Activated CD4-positive, CD25-positive, alpha-beta regulatory T cell (primary cell): ENCODE data around the gene ADAP1.

Source experiments
- DNase-seq, 4 experiments: peaks; one replicate each; lab custom pipeline; 2025; lab: John Stamatoyannopoulos, UW

ADAP1 gene

DNA sequence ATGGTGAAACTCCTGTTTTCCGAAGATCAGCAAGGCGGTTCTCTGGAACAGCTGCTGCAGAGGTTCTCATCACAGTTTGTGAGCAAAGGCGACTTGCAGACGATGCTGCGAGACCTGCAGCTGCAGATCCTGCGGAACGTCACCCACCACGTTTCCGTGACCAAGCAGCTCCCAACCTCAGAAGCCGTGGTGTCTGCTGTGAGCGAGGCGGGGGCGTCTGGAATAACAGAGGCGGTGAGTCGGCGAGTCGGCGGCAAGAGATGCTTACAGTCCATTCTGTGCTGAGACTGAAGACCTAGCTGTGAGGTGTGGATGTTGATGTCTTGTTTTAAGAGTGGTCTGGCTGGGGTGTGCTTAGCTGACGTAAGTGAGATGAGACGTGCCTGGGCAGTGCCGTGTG lies 94.3 kb downstream of the ADAP1 start:
- no peak for DNase-seq

DNA sequence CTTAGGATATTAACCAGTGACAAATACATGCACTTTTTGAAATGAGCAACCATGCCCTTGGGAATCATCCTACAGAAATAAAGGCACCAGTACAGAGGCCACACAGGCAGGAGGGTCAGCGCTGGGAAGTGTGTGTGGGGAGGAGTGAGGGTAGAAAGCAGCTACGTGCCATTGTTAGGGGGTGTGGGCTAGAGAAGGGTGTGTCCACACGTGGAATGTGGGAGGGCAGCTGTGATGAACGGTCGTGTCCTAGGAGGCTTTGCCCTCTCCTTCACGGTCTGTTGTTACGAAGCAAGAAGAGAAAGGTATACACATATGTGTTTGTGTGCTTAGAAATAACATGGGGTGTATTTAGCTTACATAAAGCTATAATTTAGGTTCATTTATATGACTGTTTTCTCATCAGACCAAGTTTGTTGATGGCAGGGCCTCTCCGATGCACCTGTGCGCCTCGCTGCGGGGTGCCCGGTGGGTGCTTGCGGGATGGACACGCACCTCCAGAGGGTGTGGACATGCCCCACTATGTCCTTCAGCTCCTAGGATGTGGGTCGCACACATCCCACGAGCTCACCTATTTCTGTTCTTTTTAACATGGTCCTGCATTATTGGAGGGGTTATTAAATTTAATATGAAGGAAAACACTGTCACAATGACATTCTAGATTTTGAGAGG lies 95.0 kb downstream of the ADAP1 start:
- no peak for DNase-seq

DNA sequence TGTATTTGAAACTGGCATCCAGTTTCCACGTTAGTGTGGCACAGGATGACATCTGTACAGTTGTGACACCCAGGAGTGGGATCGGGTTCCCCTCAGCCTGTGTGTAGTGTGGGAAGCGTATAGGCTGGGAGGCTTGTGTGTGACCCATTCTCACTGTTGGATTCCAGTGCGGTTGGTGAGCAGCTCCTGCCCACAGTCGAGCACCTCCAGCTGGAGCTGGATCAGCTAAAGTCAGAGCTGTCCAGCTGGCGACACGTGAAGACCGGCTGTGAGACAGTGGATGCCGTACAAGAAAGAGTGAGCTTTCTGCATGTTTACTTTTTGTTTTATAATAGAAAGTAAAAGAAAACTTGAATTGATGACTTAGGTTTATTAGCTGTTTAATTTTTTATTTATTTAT lies 96.8 kb downstream of the ADAP1 start:
- no peak for DNase-seq

DNA sequence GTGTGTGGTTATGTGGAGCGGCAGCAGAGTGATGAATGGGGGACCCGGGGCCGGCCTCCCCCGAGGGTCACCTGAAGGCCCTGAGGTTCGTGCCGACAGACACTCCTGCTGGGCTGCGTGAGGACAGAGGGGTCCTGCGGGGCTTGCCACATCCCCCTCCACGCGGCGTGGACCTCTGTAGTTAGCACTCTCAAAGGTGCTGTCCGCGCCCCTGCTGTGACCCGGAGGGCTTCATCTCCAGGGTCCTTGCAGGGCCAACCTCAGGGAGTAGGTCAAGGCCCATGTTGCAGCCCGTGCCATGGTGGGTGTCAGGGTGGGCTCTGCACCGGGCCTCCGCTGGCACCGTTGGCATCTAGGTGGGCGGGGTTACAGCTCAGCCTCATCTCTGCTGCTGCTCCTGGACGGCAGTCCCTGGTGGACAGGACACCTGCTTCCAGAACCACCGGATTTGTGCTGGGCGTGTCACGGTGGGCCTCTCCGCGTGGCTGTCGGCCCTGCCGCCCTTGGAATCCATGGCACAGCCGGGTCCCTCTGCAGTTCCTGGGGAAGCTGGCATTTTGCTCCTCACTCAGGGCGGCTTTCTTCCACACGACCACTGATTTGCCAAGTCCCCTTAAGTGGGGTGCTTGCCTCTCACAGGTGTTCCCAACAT lies 97.9 kb downstream of the ADAP1 start:
- no peak for DNase-seq

GRCh38 chr7:855686-856369 lies 98.7 kb downstream of the ADAP1 start:
- no peak for DNase-seq

DNA sequence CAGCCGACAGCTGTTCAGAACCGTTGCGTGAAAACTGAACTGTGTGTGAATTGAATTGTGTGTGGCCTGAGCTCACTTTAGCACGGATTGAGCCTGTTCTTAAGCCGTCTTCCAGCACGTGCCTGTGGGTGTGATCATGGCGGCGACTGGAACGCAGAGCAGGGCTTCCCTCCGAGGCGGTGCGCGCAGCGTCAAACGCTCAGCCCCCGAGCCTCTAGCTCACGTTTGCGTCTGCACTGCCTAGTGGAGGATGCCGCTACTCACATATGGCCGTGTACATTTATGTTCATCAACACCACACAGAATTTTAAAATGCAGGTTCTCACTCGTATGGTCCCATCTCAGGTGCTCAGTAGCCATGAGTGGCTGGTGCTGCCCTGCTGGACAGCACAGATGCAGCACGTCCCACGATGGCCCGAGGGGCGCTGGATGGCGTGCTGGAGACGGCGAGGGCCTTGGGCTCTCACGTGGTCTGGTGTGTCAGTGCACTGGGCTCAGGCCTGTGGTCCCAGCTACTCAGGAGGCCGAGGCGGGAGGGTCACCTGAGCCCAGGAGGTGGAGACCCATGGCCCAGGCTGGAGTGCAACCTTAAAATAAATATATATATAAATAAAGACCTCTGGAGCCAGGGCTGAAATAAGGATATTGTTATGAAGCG lies 100.2 kb downstream of the ADAP1 start:
- no peak for DNase-seq

GRCh38 chr7:853366-854117 lies 100.9 kb downstream of the ADAP1 start:
- DNase-seq: no peak

GRCh38 chr7:851204-851603 lies 103.3 kb downstream of the ADAP1 start:
- DNase-seq: no peak

DNA sequence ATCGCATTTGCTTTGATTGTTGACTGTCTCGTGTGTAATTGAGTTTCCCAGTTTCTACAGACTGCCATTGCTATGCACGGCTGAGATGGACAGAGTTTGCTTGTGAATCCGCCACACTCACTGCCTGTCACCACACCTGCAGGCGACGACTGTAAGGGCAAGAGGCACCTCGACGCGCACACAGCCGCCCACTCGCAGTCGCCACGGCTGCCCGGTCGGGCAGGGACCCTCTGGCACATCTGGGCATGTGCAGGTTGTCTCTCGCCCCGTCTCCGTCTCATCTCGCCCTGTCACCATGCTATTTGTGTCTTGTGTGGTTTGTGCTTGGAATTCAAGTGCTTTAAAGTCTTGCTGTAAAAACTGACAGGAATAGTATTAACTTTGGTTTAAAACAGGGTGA lies 104.7 kb downstream of the ADAP1 start:
- no peak for DNase-seq

GRCh38 chr7:849145-849544 lies 105.3 kb downstream of the ADAP1 start:
- no peak for DNase-seq
